Stimulated activated CD4-positive, alpha-beta T cell treated with anti-CD3 and anti-CD28 coated beads, Interleukin-1b, Interleukin-23, amount 100 ng/mL, for 48 hours (primary cell): ENCODE measurements around the gene IQCF6.
A peak's percentile ranks its signal among the peaks of the same experiment; 100 is the strongest.
"Not testable (repeated sequence)": the region's sequence is repeated elsewhere in the genome, so short reads cannot be mapped to it uniquely, and the experiment has no call there.

Source experiments
- DNase-seq: peaks from one replicate; pipeline ENCODE4 v3.0.0-alpha.2; 2020

IQCF6 gene

GRCh38 chr3:51779137-51779536 is at the start of gene IQCF6:
TSS of gene IQCF6 (minus strand) at chr3:51779237. CDS start at chr3:51779224, 13 bp downstream.
- no peak for DNase-seq

GRCh38 chr3:51828297-51828696 is 49.3 kb upstream of the IQCF6 start:
- DNase-seq, result no peak

- DNase-seq, result peak; percentile 16
Measured at GRCh38 chr3:51819709-51820406, 40.8 kb upstream of the IQCF6 start.

- no peak for DNase-seq
Measured at GRCh38 chr3:51819151-51819550, 40.1 kb upstream of the IQCF6 start.

DNA sequence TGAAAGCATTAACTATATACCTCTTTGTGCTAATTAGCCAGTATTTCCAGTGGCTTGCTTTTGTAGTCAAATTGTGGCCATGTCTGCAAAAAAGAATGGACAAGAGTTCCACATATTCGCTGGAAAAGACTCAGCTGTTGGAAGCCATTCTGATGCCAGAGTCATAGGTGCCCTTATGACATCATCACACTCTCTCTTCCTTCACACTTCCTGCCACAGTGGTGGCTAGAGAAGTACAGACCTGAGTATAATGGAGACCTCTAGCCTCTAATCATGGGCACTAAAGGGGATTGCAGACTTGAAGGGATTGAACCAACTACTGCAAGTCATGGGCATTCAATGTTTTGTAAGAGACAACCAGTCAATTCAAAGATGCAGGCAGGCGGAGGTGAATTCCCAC is 38.3 kb upstream of the IQCF6 start:
- DNase-seq, result no peak

- DNase-seq, result no peak
Measured at GRCh38 chr3:51816723-51817122, 37.7 kb upstream of the IQCF6 start.

DNA sequence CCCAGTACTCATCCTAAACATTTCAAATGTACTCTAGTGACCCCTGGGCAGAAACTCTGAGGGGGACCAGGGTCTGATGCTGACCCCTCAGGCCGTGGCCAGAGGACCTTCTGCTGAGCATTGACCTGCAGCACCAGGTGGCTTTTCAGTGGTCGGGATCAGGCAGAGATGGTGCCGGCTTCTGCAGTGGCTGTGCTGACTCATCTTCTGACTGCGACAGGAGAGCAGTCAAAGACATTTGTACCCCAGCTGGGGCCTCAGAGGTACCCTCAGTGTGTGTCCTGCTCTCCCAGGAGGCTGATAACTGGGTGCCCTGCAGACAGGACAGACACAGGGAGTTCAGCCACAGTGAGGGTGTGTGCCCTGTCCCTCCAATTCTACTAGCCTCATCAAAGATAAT is 36.6 kb upstream of the IQCF6 start:
- no peak for DNase-seq

DNA sequence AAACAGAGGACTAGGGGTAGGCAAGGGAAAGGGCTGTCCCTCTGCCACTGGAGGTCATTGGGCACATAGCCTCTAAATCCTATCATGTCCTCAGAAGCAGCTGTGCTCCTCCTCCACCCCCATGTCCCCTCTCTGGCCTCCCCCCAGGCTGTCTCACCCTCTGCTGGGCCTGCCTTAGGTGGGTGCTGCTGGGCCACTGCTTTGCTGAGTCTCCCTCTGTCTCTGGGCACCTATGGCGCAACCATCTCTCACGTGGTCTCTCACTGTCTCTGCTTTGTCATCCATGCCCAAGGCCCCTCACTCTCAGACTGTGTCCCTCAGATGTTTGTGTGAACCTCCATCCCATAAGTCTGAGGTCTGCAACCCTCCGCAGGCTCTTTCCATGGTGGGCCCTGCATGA is 35.0 kb upstream of the IQCF6 start:
- no peak for DNase-seq

- no peak for DNase-seq
Measured at GRCh38 chr3:51813539-51813938, 34.5 kb upstream of the IQCF6 start.

GRCh38 chr3:51808934-51809333 is 29.9 kb upstream of the IQCF6 start:
- no peak for DNase-seq

DNA sequence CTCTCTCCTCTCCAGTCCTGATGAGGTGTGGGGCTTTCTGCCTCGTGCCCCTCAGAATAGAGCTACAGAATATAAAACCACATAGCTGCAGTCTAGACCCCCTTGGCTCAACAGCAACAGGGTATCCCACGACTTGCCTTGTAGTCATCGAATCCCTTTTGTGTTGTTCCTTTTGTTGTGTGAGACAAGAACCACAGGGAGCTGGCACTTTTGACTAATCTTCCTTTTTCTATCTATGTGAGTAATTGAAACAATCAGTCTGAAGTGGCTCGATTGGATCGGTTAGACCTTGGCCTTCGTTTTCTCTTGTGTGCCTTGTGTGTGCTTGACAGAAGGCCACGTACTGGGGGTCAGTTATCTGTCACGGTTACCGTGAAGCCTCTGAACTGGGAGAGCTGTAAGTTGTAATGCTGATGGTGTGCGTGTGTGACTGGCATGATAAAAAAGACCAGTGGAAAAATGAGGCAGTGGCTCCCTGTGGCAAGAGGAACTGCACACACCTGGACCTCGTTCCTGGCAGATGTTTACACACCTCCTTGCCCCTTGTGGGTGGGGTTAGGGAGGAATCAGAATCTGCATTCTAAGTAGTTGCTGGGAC is 23.2 kb upstream of the IQCF6 start:
- no peak for DNase-seq

GRCh38 chr3:51800750-51801125 is 21.7 kb upstream of the IQCF6 start:
- DNase-seq, result no peak

GRCh38 chr3:51799879-51800749 is 21.1 kb upstream of the IQCF6 start:
- no peak for DNase-seq

GRCh38 chr3:51798411-51798963 is 19.4 kb upstream of the IQCF6 start:
- DNase-seq, result no peak

DNA sequence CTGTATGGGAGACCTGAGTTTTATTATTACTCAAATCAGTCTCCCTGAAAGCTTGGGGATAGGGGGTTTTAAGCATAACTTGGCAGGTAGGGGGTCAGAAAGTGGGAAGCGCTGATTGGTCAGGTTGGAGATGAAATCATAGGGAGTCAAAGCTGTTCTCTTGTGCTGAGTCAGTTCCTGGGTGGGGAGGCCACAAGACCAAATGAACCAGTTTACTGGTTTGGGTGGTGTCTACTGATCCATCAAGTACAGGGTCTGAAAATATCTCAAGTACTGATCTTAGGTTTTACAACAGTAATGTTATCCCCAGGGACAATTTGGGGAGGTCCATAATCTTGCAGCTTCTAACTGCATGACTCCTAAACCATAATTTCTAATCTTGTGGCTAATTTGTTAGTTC is 17.8 kb upstream of the IQCF6 start:
- peak; percentile 18 for DNase-seq

DNA sequence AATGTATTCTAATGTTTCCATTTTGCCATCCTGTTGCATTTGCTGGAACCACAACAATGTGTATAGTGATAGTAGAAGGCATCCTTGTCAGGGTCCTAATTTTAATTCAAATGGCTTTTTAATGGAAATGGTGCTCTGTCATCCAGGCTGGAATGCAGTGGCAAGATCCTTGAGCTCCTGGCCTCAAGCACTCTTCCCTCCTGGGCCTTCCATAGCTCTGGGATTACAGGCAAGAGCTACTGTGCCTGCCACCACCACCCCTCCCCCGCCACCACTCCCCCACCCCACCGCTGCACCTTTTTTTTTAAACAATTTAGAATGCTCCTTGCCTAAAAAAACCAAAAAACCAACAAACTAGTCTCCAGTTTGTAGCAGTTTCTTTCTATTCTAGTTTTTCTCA is 15.2 kb upstream of the IQCF6 start:
- DNase-seq, result no peak

DNA sequence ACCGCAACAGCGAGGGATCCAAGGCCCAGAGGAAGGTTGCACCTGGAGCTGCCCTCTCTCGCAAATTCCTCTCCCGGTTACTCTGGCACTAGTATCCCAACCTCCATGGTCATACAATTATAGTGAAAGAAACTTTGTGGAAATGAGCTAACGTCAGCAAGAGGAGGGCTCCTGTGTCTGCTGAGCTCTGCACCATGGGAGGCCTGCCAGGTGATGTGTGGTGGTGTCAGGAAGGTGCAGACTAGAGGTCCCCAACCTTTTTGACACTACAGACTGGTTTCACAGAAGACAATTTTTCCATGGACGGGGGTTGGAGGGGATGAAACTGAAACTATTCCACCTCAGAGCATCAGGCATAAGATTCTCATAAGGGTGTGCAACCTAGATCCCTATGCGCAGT is 13.2 kb upstream of the IQCF6 start:
- DNase-seq, result no peak

DNA sequence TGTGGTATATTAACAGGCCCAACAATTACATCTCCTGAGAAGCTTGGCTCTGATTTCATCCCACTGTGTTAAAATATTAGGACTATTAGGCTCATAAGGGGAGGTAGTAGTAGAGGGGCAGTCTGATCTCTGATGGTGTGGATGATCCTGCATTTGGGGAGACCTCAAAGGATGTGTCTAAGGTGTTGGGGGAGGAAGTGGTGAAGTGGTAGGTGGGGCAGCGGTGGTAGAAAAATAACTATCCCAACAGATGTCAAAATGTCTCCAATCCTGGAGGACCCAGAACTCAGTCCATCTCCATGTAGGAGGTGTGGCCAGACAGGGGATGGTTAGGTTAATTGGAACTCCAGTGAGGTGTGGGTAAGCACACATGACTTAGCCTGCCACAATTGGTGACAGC is 10.4 kb upstream of the IQCF6 start:
- DNase-seq, result no peak

- not testable (repeated sequence) for DNase-seq
Measured at GRCh38 chr3:51787576-51787975, 8.5 kb upstream of the IQCF6 start.

- no peak for DNase-seq
Measured at GRCh38 chr3:51786267-51786666, 7.2 kb upstream of the IQCF6 start.

- no peak for DNase-seq
Measured at GRCh38 chr3:51778554-51778953, 483 bp downstream of the IQCF6 start.

GRCh38 chr3:51777985-51778384 is 1.1 kb downstream of the IQCF6 start:
- DNase-seq, result no peak

- DNase-seq, result no peak
Measured at GRCh38 chr3:51773529-51774056, 5.4 kb downstream of the IQCF6 start.
